K562 (cell line): ENCODE results near the gene ZFR2. TPM values are rescaled to one million over a fixed set of nuclear protein-coding genes. Genes with fewer than 3 reads are reported as not detected.

Experiments
- ARID2 ChIP-seq: fragments of 450-650 bp; IDR thresholded peaks from 2 replicates; pipeline ENCODE4 v1.6.1; 2017; ENCODE audit warnings: antibody characterized with exemption, mild to moderate bottlenecking
- ATF4 ChIP-seq: fragments of 450-650 bp; formaldehyde crosslinking; IDR thresholded peaks from 2 replicates; pipeline ENCODE4 v1.4.0; 2022; ENCODE audit warnings: mild to moderate bottlenecking, moderate library complexity
- CREB3L1 ChIP-seq: fragments of 450-650 bp; IDR thresholded peaks from 2 replicates; pipeline ENCODE4 v1.6.1; 2014; ENCODE audit warnings: low read depth, mild to moderate bottlenecking, moderate library complexity, borderline replicate concordance
- FOXK1 ChIP-seq: sonication (generic); formaldehyde crosslinking; IDR thresholded peaks from 2 replicates; pipeline ENCODE4 v1.8.0; 2022; ENCODE audit warnings: missing genetic modification reagents, mild to moderate bottlenecking, borderline replicate concordance
- FUS ChIP-seq: fragments of 200-400 bp; formaldehyde crosslinking; optimal IDR thresholded peaks from 2 replicates; pipeline ENCODE3; 2017; ENCODE audit warnings: low read depth, low read length
- GABPB2 ChIP-seq: fragments of 250-450 bp; sonication (Bioruptor Pico); conservative IDR thresholded peaks from 2 replicates; pipeline ENCODE4 v1.5.1; 2021; ENCODE audit warnings: mild to moderate bottlenecking
- HNRNPUL1 ChIP-seq: fragments of 200-400 bp; formaldehyde crosslinking; IDR thresholded peaks from 2 replicates; pipeline ENCODE4 v1.6.1; 2017; ENCODE audit warnings: low read length
- MNT ChIP-seq, 2 experiments: fragments of 450-650 bp; conservative IDR thresholded peaks; 2 replicates each; pipeline ENCODE4 v1.6.1; 2017; ENCODE audit warnings: mild to moderate bottlenecking in 2 of 2, moderate library complexity in 2 of 2
- NFATC3 ChIP-seq: fragments of 450-650 bp; IDR thresholded peaks from 2 replicates; pipeline ENCODE4 v1.6.1; 2017; ENCODE audit warnings: mild to moderate bottlenecking
- NFRKB ChIP-seq: fragments of 450-650 bp; IDR thresholded peaks from 2 replicates; pipeline ENCODE4 v1.6.1; 2016; ENCODE audit warnings: low read depth
- PRPF4 ChIP-seq: fragments of 200-400 bp; formaldehyde crosslinking; IDR thresholded peaks from one replicate; pipeline ENCODE4 v1.6.1; 2017; ENCODE audit warnings: low read length, low read depth, mild to moderate bottlenecking; ENCODE audit not compliant: insufficient read depth, poor library complexity, severe bottlenecking
- SAFB ChIP-seq: fragments of 200-400 bp; formaldehyde crosslinking; IDR thresholded peaks from 2 replicates; pipeline ENCODE4 v1.6.1; 2017; ENCODE audit warnings: low read depth, low read length, borderline replicate concordance
- SIN3A ChIP-seq, 2 experiments: fragments of 150-350 bp in 1 of 2; IDR thresholded peaks; 2 replicates each; pipeline ENCODE4 v1.6.1; 2011 to 2016; ENCODE audit warnings: borderline replicate concordance in 2 of 2, low read depth in 2 of 2, low read length in 2 of 2, mild to moderate bottlenecking in 2 of 2, moderate library complexity in 2 of 2; ENCODE audit not compliant: control insufficient read depth in 1 of 2
- SREBF1 ChIP-seq: fragments of 150-350 bp; IDR thresholded peaks from 2 replicates; pipeline ENCODE4 v1.6.1; 2014; ENCODE audit warnings: antibody characterized with exemption, low read depth, low read length, borderline replicate concordance
- TARDBP ChIP-seq: fragments of 450-650 bp; IDR thresholded peaks from 2 replicates; pipeline ENCODE4 v1.6.1; 2016
- TGIF2 ChIP-seq: sonication (generic); formaldehyde crosslinking; IDR thresholded peaks from 2 replicates; pipeline ENCODE4 v1.8.1; 2022; ENCODE audit warnings: mild to moderate bottlenecking, missing genetic modification reagents, moderate library complexity
- THRA ChIP-seq: fragments of 450-650 bp; IDR thresholded peaks from 2 replicates; pipeline ENCODE4 v1.6.1; 2017; ENCODE audit warnings: mild to moderate bottlenecking, moderate library complexity
- USF2 ChIP-seq: sonication (generic); formaldehyde crosslinking; IDR thresholded peaks from 2 replicates; pipeline ENCODE4 v1.5.0; 2020; ENCODE audit warnings: missing genetic modification reagents
- ZKSCAN8 ChIP-seq: fragments of 200-800 bp; sonication (Bioruptor generic); IDR thresholded peaks from 2 replicates; pipeline ENCODE4 v1.6.1; 2016; ENCODE audit warnings: missing genetic modification characterization, missing compliant biosample characterization
- ZNF12 ChIP-seq: sonication (generic); formaldehyde crosslinking; IDR thresholded peaks from 2 replicates; pipeline ENCODE4 v1.4.0; 2020; ENCODE audit warnings: mild to moderate bottlenecking, missing genetic modification reagents
- ZNF165 ChIP-seq: fragments of 250-450 bp; sonication (Bioruptor Pico); IDR thresholded peaks from 2 replicates; pipeline ENCODE4 v1.4.0; 2020; ENCODE audit warnings: borderline replicate concordance
- ZNF75A ChIP-seq: fragments of 450-650 bp; formaldehyde crosslinking; IDR thresholded peaks from 2 replicates; pipeline ENCODE4 v1.4.0; 2020; ENCODE audit warnings: mild to moderate bottlenecking
- polyA plus RNA-seq, 8 experiments: library from polyadenylated mRNA; depleted of rRNA in 4 of 8; stranded (reverse) in 5 of 8; unstranded in 3 of 8; fragments of >200 nt; fragmentation: Nextera tagmentation in 2 of 8; fragmentation: Illumina TruSeq in 1 of 8; extraction: Ambion mirVana in 2 of 8; extraction: Trizol in 1 of 8; gene quantifications; 2 replicates each; pipeline versions ENCODE4 v1.2.1 to v1.2.3, GENCODE V29; 2011 to 2014; ENCODE audit warnings: inconsistent platforms in 1 of 8, missing spikeins in 1 of 8
- total RNA-seq, 7 experiments: library from RNA; depleted of rRNA in 6 of 7; stranded (reverse); fragments of >200 nt in 6 of 7; fragmentation: Illumina TruSeq in 2 of 7; extraction: Trizol in 2 of 7; gene quantifications; 2 replicates each; pipeline versions ENCODE4 v1.2.1 to v1.2.3, GENCODE V29; 2011 to 2021; ENCODE audit warnings: low replicate concordance in 1 of 7

ZFR2 gene
- total and polyA plus RNA-seq, 9 of the 15 experiments (the other 6 are each of a cell fraction or from before 2014, with no cell fraction given) = 0.03 to 0.59 (median 0.07) TPM; not detected in 6

- TF ChIP-seq FOXK1 (no peak), MNT (conservative IDR thresholded peaks at IDR 0.05) (peak; percentile 6 to 64; a peak in 1 of 4 replicates), ZNF12 (CRISPR knock-in tag) (no peak; the same call in 1 of the 2 replicates), SREBF1 (no peak), PRPF4 (no peak), USF2 (no peak), SAFB (peak; percentile 62; the same call in 1 of the 2 replicates), NFRKB (no peak), ZNF75A (CRISPR knock-in tag) (no peak), ARID2 (no peak), ZNF165 (CRISPR knock-in tag) (no peak), NFATC3 (no peak), FUS (no peak), CREB3L1 (no peak), HNRNPUL1 (no peak), SIN3A (IDR thresholded peaks at IDR 0.05; ENCODE audit: borderline replicate concordance in 2 of 2, control insufficient read depth in 1 of 2, low read depth in 2 of 2, low read length in 2 of 2) (0 out of 4 replicates have a peak, but pooled peaks of 1 of the 2 experiments have one; percentile 20), ATF4 (CRISPR knock-in tag) (no peak), TGIF2 (no peak), THRA (no peak), ZKSCAN8 (no peak), TARDBP (no peak), GABPB2 (no peak)
These were observed 82.7 kb downstream of the ZFR2 start, which contains the start of gene MATK (continued) for GRCh38 chr19:3785938-3786824.
